HepG2 (cell line): Measurements from ENCODE around the gene CD79A. TPM values are rescaled to one million over a fixed set of nuclear protein-coding genes. Genes with fewer than 3 reads are reported as not detected.

ENCODE experiments used
- AGO1 ChIP-seq: fragments of 200-400 bp; formaldehyde crosslinking; IDR thresholded peaks from 2 replicates; pipeline ENCODE4 v1.6.1; 2017; ENCODE audit warnings: mild to moderate bottlenecking, low read depth, low read length, moderate library complexity; ENCODE audit not compliant: poor library complexity, severe bottlenecking
- AHR ChIP-seq: IDR thresholded peaks from 2 replicates; pipeline ENCODE4 v1.6.1; 2018; ENCODE audit warnings: missing genetic modification reagents, missing compliant biosample characterization
- BHLHE40 ChIP-seq: IDR thresholded peaks from 2 replicates; pipeline ENCODE4 v1.6.1; 2011; ENCODE audit warnings: low read length, improper control_type of control experiment
- DNMT1 ChIP-seq: sonication (generic); formaldehyde crosslinking; IDR thresholded peaks from 2 replicates; pipeline ENCODE4 v1.5.1; 2020; ENCODE audit warnings: mild to moderate bottlenecking, missing genetic modification reagents
- EHMT2 ChIP-seq: fragments of 200-600 bp; sonication (generic); IDR thresholded peaks from 2 replicates; pipeline ENCODE4 v1.7.0; 2017; ENCODE audit warnings: antibody characterized with exemption, low read depth, low read length, borderline replicate concordance
- FOXM1 ChIP-seq: sonication (generic); formaldehyde crosslinking; IDR thresholded peaks from 2 replicates; pipeline ENCODE4 v1.5.0; 2020; ENCODE audit warnings: missing genetic modification reagents
- GATA4 ChIP-seq: sonication (generic); IDR thresholded peaks from 2 replicates; pipeline ENCODE4 v1.6.1; 2016; ENCODE audit warnings: antibody characterized with exemption, low read depth, borderline replicate concordance
- HOXD1 ChIP-seq: sonication (generic); formaldehyde crosslinking; IDR thresholded peaks from 2 replicates; pipeline ENCODE4 v1.5.0; 2020; ENCODE audit warnings: missing genetic modification reagents
- LCORL ChIP-seq, 2 experiments: fragments of 450-650 bp in 1 of 2; sonication (generic) in 1 of 2; formaldehyde crosslinking in 1 of 2; IDR thresholded peaks; 2 replicates each; pipeline versions ENCODE4 v1.5.0 to v1.6.1; 2017 to 2020; ENCODE audit warnings: antibody characterized with exemption in 1 of 2, missing genetic modification reagents in 1 of 2
- NRL ChIP-seq: sonication (generic); formaldehyde crosslinking; IDR thresholded peaks from 2 replicates; pipeline ENCODE4 v1.5.0; 2020; ENCODE audit warnings: missing genetic modification reagents, mild to moderate bottlenecking, moderate library complexity, borderline replicate concordance
- ONECUT2 ChIP-seq: sonication (generic); formaldehyde crosslinking; IDR thresholded peaks from 2 replicates; pipeline ENCODE4 v1.4.0; 2020; ENCODE audit warnings: missing genetic modification reagents
- PAF1 ChIP-seq: IDR thresholded peaks from 2 replicates; pipeline ENCODE4 v1.6.1; 2016; ENCODE audit warnings: missing genetic modification reagents, missing compliant biosample characterization
- PRDM10 ChIP-seq: sonication (generic); formaldehyde crosslinking; IDR thresholded peaks from 2 replicates; pipeline ENCODE4 v1.4.0; 2020; ENCODE audit warnings: low read depth, missing genetic modification reagents
- SOX13 ChIP-seq, 3 experiments: fragments of 450-650 bp in 1 of 3; sonication (generic) in 1 of 3; formaldehyde crosslinking in 1 of 3; IDR thresholded peaks in 2 of 3; conservative IDR thresholded peaks in 1 of 3; 2 replicates each; pipeline versions ENCODE4 v1.5.0 to v1.6.1; 2016 to 2020; ENCODE audit warnings: antibody characterized with exemption in 1 of 3, mild to moderate bottlenecking in 1 of 3, missing compliant biosample characterization in 1 of 3, missing genetic modification reagents in 1 of 3, moderate library complexity in 1 of 3
- TRIM22 ChIP-seq: fragments of 450-650 bp; IDR thresholded peaks from 2 replicates; pipeline ENCODE4 v1.6.1; 2017
- U2AF2 ChIP-seq: fragments of 200-400 bp; formaldehyde crosslinking; IDR thresholded peaks from 2 replicates; pipeline ENCODE4 v1.6.1; 2017; ENCODE audit warnings: low read depth, mild to moderate bottlenecking, low read length
- ZFAT ChIP-seq: sonication (generic); formaldehyde crosslinking; conservative IDR thresholded peaks from 2 replicates; pipeline ENCODE4 v1.8.1; 2023; ENCODE audit warnings: missing genetic modification reagents, inconsistent platforms
- ZNF205 ChIP-seq: IDR thresholded peaks from 2 replicates; pipeline ENCODE4 v1.6.1; 2018; ENCODE audit warnings: missing biosample characterization, missing genetic modification reagents
- ZNF230 ChIP-seq: sonication (generic); formaldehyde crosslinking; IDR thresholded peaks from 2 replicates; pipeline ENCODE4 v1.4.0; 2020; ENCODE audit warnings: mild to moderate bottlenecking, missing genetic modification reagents
- ZNF468 ChIP-seq: sonication (generic); formaldehyde crosslinking; IDR thresholded peaks from 2 replicates; pipeline ENCODE4 v1.8.0; 2022; ENCODE audit warnings: mild to moderate bottlenecking, moderate library complexity, missing genetic modification reagents
- ZNF790 ChIP-seq: sonication (generic); formaldehyde crosslinking; IDR thresholded peaks from 2 replicates; pipeline ENCODE4 v1.8.0; 2022; ENCODE audit warnings: missing genetic modification reagents, mild to moderate bottlenecking, borderline replicate concordance
- polyA plus RNA-seq, 8 experiments: library from polyadenylated mRNA; depleted of rRNA in 3 of 8; stranded (reverse) in 7 of 8; unstranded in 1 of 8; fragments of >200 nt; fragmentation: Illumina TruSeq in 4 of 8; extraction: Trizol in 4 of 8; gene quantifications; 2 replicates each; pipeline versions ENCODE4 v1.2.1 to v1.2.3, GENCODE V29; 2011 to 2016; ENCODE audit warnings: low read depth in 4 of 8, missing spikeins in 1 of 8, mixed read lengths in 1 of 8; ENCODE audit not compliant: insufficient read depth in 1 of 8
- total RNA-seq, 5 experiments: library from RNA; depleted of rRNA; stranded (reverse); fragments of >200 nt; fragmentation: Illumina TruSeq; extraction: Trizol; gene quantifications; 2 replicates each; pipeline ENCODE4 v1.2.3, GENCODE V29; 2016; ENCODE audit warnings: low read depth in 1 of 5
- TF ChIP-seq, protein P1 (sequence below): sonication (generic); formaldehyde crosslinking; IDR thresholded peaks from 2 replicates; pipeline ENCODE4 v1.5.0; 2020; ENCODE audit warnings: mild to moderate bottlenecking, missing genetic modification reagents, borderline replicate concordance

CD79A gene
- total and polyA plus RNA-seq, 2 of the 13 experiments (the other 11 are each of a cell fraction or from before 2014, with no cell fraction given), result 0.24 to 0.33 TPM

GRCh38 chr19:41887711-41888382, 10.8 kb downstream of the CD79A start (continued):
- TF ChIP-seq, protein P1, sequence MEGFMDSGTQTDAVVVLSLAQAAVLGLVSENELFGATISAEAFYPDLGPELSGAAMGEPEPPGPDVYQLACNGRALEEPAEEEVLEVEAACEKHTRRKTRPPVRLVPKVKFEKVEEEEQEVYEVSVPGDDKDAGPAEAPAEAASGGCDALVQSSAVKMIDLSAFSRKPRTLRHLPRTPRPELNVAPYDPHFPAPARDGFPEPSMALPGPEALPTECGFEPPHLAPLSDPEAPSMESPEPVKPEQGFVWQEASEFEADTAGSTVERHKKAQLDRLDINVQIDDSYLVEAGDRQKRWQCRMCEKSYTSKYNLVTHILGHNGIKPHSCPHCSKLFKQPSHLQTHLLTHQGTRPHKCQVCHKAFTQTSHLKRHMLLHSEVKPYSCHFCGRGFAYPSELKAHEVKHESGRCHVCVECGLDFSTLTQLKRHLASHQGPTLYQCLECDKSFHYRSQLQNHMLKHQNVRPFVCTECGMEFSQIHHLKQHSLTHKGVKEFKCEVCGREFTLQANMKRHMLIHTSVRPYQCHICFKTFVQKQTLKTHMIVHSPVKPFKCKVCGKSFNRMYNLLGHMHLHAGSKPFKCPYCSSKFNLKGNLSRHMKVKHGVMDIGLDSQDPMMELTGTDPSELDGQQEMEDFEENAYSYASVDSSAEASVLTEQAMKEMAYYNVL (CRISPR knock-in tag), result no peak
- no peak for TF ChIP-seq ZNF468 (CRISPR knock-in tag)
- TF ChIP-seq TRIM22, result no peak
- no peak for TF ChIP-seq PAF1
- 0 out of 2 replicates have a peak, but pooled peaks have one; percentile 1 for TF ChIP-seq HOXD1 (CRISPR knock-in tag)
- no peak for TF ChIP-seq SOX13 (IDR thresholded peaks at IDR 0.05)
- TF ChIP-seq SOX13 (CRISPR knock-in tag; conservative IDR thresholded peaks at IDR 0.05 in 1 of 2, IDR thresholded peaks at IDR 0.05 in 1 of 2), result peak in 1 of 2 experiments; percentile 78; a peak in 2 of 4 replicates
- no peak for TF ChIP-seq BHLHE40
- TF ChIP-seq ZNF790 (CRISPR knock-in tag), result no peak
- TF ChIP-seq ZNF205 (CRISPR knock-in tag), result no peak
- no peak for TF ChIP-seq ZFAT
- 0 out of 2 replicates have a peak, but pooled peaks have one; percentile 20 for TF ChIP-seq U2AF2
- TF ChIP-seq PRDM10, result peak; percentile 73; the same call in 1 of the 2 replicates
- TF ChIP-seq ZNF230 (CRISPR knock-in tag), result 0 out of 2 replicates have a peak, but pooled peaks have one; percentile 72
- no peak for TF ChIP-seq EHMT2
- TF ChIP-seq DNMT1 (CRISPR knock-in tag), result no peak
- peak; percentile 86 for TF ChIP-seq AGO1
- no peak for TF ChIP-seq FOXM1
- no peak for TF ChIP-seq LCORL (IDR thresholded peaks at IDR 0.05)
- peak; percentile 79 for TF ChIP-seq LCORL (CRISPR knock-in tag; IDR thresholded peaks at IDR 0.05)
- peak; percentile 42; the same call in 1 of the 2 replicates for TF ChIP-seq NRL
- no peak for TF ChIP-seq ONECUT2
- no peak for TF ChIP-seq AHR
- no peak for TF ChIP-seq GATA4
